GDM1 (cell line): Measurements from ENCODE around the gene POLR2L.

Experiments
- DNase-seq: peaks from one replicate; lab custom pipeline; 2025; lab: John Stamatoyannopoulos, UW

Gene POLR2L

DNA sequence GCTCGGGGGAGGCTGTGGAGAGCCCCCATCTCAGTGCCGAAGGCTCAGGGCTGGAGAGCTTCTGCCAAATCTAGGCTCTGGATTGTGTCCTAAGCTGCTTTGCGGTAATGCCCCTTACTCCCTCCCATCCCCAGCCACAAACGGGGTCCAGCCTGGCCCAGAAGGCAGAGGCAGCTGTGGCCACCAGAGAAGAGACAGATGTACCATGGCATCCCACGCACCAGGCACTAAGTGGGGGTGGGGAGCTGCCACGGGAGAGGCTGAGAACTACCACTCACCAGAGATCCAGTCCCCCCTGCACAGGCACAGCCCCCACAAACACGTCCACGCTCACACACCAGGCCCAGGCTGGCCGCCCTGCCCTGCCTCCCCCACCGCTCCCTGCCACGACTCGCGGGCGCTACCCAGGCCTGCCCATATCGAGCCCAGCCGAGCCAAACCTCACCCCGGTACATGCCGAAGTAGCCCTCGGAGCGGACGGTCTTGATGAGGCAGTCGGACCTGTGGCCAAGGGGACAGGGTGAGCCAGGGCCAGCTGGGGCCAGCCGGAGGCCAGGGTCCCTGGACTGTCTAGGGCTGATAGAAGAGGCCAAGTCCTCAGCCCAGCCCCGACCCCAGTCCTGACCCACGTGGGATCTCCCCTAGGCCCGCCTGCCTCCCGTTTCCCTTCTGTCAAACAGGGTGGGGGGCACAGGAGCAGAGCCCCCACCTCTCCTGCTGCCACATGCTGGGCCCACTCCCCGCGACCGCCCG lies 48.1 kb downstream of the POLR2L start:
- no peak for DNase-seq

GRCh38 chr11:793556-793955 lies 48.8 kb downstream of the POLR2L start:
- DNase-seq: no peak

DNA sequence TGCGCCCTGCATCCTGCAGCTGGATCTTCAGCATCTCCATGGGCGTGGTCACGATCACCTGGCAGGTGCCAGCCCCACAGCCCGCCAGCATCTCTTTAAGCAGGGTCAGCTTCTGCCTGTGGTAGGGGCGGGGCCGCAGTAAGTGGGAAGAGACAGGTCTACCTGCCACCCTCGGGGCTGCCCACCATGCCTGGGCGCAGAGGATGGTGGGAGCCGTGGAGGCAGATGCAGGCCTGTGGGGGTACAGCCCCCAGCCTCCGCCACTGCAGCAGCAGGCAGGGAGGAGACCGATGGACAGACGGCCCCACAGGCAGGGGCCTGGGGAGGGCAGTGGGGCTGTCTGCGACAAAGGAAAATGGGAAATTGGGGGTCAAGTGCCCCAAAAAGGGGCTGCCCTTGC lies 49.5 kb downstream of the POLR2L start:
- no peak for DNase-seq

GRCh38 chr11:792535-792821 lies 49.9 kb downstream of the POLR2L start:
- DNase-seq: no peak

DNA sequence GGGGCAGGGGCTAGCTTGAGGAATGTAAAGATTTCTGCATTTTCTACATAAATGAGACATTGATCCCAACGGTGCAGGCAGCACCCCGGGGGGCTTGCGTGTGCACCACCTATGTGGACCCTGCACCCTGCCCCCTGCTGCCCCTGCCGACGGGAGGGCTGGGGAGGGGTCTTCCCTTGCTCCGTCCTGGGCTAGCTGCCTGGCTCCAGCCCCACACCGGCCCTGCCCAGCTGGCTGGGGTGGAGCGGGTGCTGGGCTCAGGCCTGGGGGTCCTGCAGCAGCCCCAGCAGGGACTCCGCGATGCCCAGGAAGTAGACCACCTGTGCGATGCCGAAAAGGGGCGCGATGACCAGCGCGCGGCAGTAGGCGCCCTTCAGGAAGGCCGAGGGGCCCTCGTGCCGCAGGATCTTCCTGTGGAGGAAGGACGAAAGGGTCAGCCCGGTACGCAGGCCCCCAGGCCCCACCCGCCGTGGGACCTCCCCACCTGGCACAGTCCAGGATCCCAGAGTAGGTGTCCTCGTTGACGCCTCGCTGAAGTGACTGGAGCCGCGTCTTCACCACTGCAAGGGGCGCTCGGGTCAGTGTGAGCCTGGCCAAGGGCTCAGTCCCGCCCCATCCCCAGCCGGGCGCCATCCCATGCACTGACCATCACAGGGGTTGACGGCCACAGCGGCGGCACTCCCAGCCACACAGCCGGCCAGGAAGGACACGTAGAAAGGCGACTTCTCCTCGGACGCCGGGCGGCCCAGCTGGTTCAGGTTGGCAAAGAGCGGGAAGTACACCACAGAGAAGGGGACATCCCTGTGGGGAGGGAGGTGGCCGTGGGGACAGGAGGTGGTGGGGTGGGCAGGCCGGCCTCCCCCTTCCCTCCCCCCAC lies 50.4 kb downstream of the POLR2L start:
- no peak for DNase-seq

GRCh38 chr11:790721-791564 lies 51.4 kb downstream of the POLR2L start:
- no peak for DNase-seq

GRCh38 chr11:789943-790342 lies 52.4 kb downstream of the POLR2L start, which contains the start of gene CEND1:
Gene CEND1, minus strand, starts transcription at chr11:790090. Its CDS starts 1,514 bp downstream, at chr11:788576.
- DNase-seq: no peak
